Measurements from ENCODE around the gene VMAC. TPM values are rescaled to one million over a fixed set of nuclear protein-coding genes. Genes with fewer than 3 reads are reported as not detected.

The VMAC gene
- total and polyA plus RNA-seq, 2 of the 13 experiments (the other 11 are each of a cell fraction or from before 2014, with no cell fraction given): 2.4 TPM

GRCh38 chr19:5905114-5905778, 574 bp downstream of the VMAC start:
- peak overlapping the region; percentile 70 for H3K27ac ChIP-seq (ENCODE audit: extremely low read length, insufficient read depth, low read length)
- H3K4me3 ChIP-seq (replicated peaks in 1 of 3; ENCODE audit: insufficient read depth in 1 of 3, low read depth in 2 of 3, low read length in 3 of 3): peak overlapping the region; percentile 61 to 78 (median 76)
- H4K20me1 ChIP-seq (ENCODE audit: insufficient read depth, low read length): peaks cover 6% of the 10 kb centered on the region; the same call in 1 of the 2 replicates
- WGBS (ENCODE audit: low lambda C conversion rate): 23% methylated on average over 29 of the region's 31 CpGs
- no peak for FAIRE-seq
- no peak overlapping the region for H2AFZ ChIP-seq (ENCODE audit: low read length)
- in situ Hi-C loops (cut with HindIII; ENCODE audit: extremely low pct_ligation_motif_present, low pct_unique_long_range_greater_than_20kb) (no loop called here), intact Hi-C loops (cut with micrococcal nuclease; ENCODE audit: unreplicated experiment) (loop anchor here (2.0 kb wide), 1 partner anchor 58 kb away; no protein-coding TSS in a partner anchor)
- H3K4me2 ChIP-seq (ENCODE audit: low read depth, low read length): peak overlapping the region; percentile 79
- H3K27me3 ChIP-seq (ENCODE audit: control insufficient read depth in 1 of 2, insufficient read depth in 2 of 2, low read length in 2 of 2): peaks cover 0 to 4% of the 10 kb centered on the region in 2 experiments; a peak in 1 of 5 replicates
- CTCF ChIA-PET (ENCODE audit: low intra/inter-chr PET ratio, low total read pairs): interaction anchor here (1.3 kb wide), 1 partner anchor 102 kb away, joined by 3 read pairs; no protein-coding TSS in a partner anchor
- DNase-seq (ENCODE audit: low spot score): no peak
- H3K79me2 ChIP-seq (ENCODE audit: insufficient read depth, low read length): peaks cover 35% of the 10 kb centered on the region
- H3K4me1 ChIP-seq (ENCODE audit: insufficient read depth, low read length): peaks cover 68% of the 10 kb centered on the region
- peaks cover 0 to 6% of the 10 kb centered on the region in 2 experiments; a peak in 2 of 5 replicates for H3K36me3 ChIP-seq (replicated peaks in 1 of 2; ENCODE audit: control insufficient read depth in 1 of 2, insufficient read depth in 2 of 2, low read length in 2 of 2)
- no peaks in the 10 kb centered on the region for H3K9me3 ChIP-seq (ENCODE audit: low read length)
- H3K9ac ChIP-seq (ENCODE audit: insufficient read depth, low read depth, low read length): peak overlapping the region; percentile 77
- POLR2A ChIA-PET: interaction anchor here (1.3 to 3.9 kb wide), 4 partner anchors 25 to 99 kb away, joined by 4 to 79 read pairs (median 12); no protein-coding TSS in a partner anchor
- ATAC-seq: no peak
- TSS peak; percentile 60 for BruUV-seq (replicated peaks)
- TF ChIP-seq, protein P1, sequence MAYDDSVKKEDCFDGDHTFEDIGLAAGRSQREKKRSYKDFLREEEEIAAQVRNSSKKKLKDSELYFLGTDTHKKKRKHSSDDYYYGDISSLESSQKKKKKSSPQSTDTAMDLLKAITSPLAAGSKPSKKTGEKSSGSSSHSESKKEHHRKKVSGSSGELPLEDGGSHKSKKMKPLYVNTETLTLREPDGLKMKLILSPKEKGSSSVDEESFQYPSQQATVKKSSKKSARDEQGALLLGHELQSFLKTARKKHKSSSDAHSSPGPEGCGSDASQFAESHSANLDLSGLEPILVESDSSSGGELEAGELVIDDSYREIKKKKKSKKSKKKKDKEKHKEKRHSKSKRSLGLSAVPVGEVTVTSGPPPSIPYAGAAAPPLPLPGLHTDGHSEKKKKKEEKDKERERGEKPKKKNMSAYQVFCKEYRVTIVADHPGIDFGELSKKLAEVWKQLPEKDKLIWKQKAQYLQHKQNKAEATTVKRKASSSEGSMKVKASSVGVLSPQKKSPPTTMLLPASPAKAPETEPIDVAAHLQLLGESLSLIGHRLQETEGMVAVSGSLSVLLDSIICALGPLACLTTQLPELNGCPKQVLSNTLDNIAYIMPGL (CRISPR knock-in tag; IDR thresholded peaks at IDR 0.05; ENCODE audit: borderline replicate concordance in 1 of 2, low read depth in 1 of 2): 0 out of 4 replicates have a peak, but pooled peaks of 1 of the 2 experiments have one; percentile 1
- 0 out of 2 replicates have a peak, but pooled peaks have one; percentile 26 for TF ChIP-seq MTA1 (CRISPR knock-in tag; IDR thresholded peaks at IDR 0.05; ENCODE audit: borderline replicate concordance)
- 0 out of 2 replicates have a peak, but pooled peaks have one; percentile 20 for TF ChIP-seq HNF4G (IDR thresholded peaks at IDR 0.05; ENCODE audit: borderline replicate concordance, low read depth, low read length)
- TF ChIP-seq HNF4G (CRISPR knock-in tag; IDR thresholded peaks at IDR 0.05; ENCODE audit: borderline replicate concordance, low read depth): no peak
- 0 out of 2 replicates have a peak, but pooled peaks have one; percentile 1 for TF ChIP-seq ZSCAN21 (CRISPR knock-in tag; IDR thresholded peaks at IDR 0.05; ENCODE audit: borderline replicate concordance)
- TF ChIP-seq ETV6 (CRISPR knock-in tag; conservative IDR thresholded peaks at IDR 0.05): no peak
- TF ChIP-seq FOSL2 (CRISPR knock-in tag; IDR thresholded peaks at IDR 0.05): no peak
- TF ChIP-seq ZFP37 (CRISPR knock-in tag; IDR thresholded peaks at IDR 0.05; ENCODE audit: borderline replicate concordance): no peak
- TF ChIP-seq NAIF1 (CRISPR knock-in tag; IDR thresholded peaks at IDR 0.05; ENCODE audit: borderline replicate concordance): no peak
- 0 out of 2 replicates have a peak, but pooled peaks have one; percentile 9 for TF ChIP-seq ZSCAN31 (CRISPR knock-in tag; IDR thresholded peaks at IDR 0.05; ENCODE audit: low read depth)
- TF ChIP-seq ZNF460 (CRISPR knock-in tag; IDR thresholded peaks at IDR 0.05; ENCODE audit: borderline replicate concordance): peak; percentile 23; the same call in 1 of the 2 replicates
- TF ChIP-seq KMT2A (CRISPR knock-in tag; IDR thresholded peaks at IDR 0.05): 0 out of 2 replicates have a peak, but pooled peaks have one; percentile 9
- TF ChIP-seq TMF1 (CRISPR knock-in tag; IDR thresholded peaks at IDR 0.05; ENCODE audit: low read depth): 0 out of 2 replicates have a peak, but pooled peaks have one; percentile 2
- peak; percentile 63; the same call in 1 of the 2 replicates for TF ChIP-seq ZFX (CRISPR knock-in tag; IDR thresholded peaks at IDR 0.05; ENCODE audit: low read depth)
- no peak for TF ChIP-seq MBD4 (IDR thresholded peaks at IDR 0.05; ENCODE audit: borderline replicate concordance, low read length)
- TF ChIP-seq ZNF441 (CRISPR knock-in tag; IDR thresholded peaks at IDR 0.05; ENCODE audit: borderline replicate concordance): 0 out of 2 replicates have a peak, but pooled peaks have one; percentile 46
- TF ChIP-seq KDM1A (CRISPR knock-in tag; IDR thresholded peaks at IDR 0.05): no peak
- TF ChIP-seq SNAPC2 (CRISPR knock-in tag; IDR thresholded peaks at IDR 0.05): 0 out of 2 replicates have a peak, but pooled peaks have one; percentile 1
- TF ChIP-seq MED1 (CRISPR knock-in tag; IDR thresholded peaks at IDR 0.05): peak; percentile 3; the same call in 1 of the 2 replicates
- TF ChIP-seq REXO4 (CRISPR knock-in tag; IDR thresholded peaks at IDR 0.05; ENCODE audit: borderline replicate concordance): 0 out of 2 replicates have a peak, but pooled peaks have one; percentile 46
- TF ChIP-seq POLR2G (IDR thresholded peaks at IDR 0.05; ENCODE audit: low read depth, low read length): peak; percentile 51; the same call in 1 of the 2 replicates
- TF ChIP-seq NPAS2 (CRISPR knock-in tag; IDR thresholded peaks at IDR 0.05; ENCODE audit: borderline replicate concordance): no peak
- TF ChIP-seq RBFOX2 (IDR thresholded peaks at IDR 0.05; ENCODE audit: low read depth, low read length): peak; percentile 15; the same call in 1 of the 2 replicates
